Esophagus muscularis mucosa (tissue), 4 donors: ENCODE measurements around the gene CCDC87.
"Not testable (repeated sequence)": the region's sequence is repeated elsewhere in the genome, so short reads cannot be mapped to it uniquely, and the experiment has no call there.

Experiments
- EP300 ChIP-seq: sonication (generic); formaldehyde crosslinking; IDR thresholded peaks from one replicate; pipeline ENCODE4 v1.6.1; 2017; ENCODE audit warnings: antibody characterized with exemption
- POLR2A ChIP-seq: fragments of 450-650 bp; IDR thresholded peaks from one replicate; pipeline ENCODE4 v1.6.1; 2017; ENCODE audit warnings: antibody characterized with exemption, moderate library complexity, mild to moderate bottlenecking, low read depth
- POLR2AphosphoS5 ChIP-seq, 2 donors: sonication (generic); formaldehyde crosslinking; IDR thresholded peaks; one replicate each; pipeline ENCODE4 v1.6.1; 2017; ENCODE audit warnings: antibody characterized with exemption in 2 of 2
- TF ChIP-seq, protein P1 (sequence below), 3 experiments: fragments of 200-600 bp in 2 of 3; fragments of 450-650 bp in 1 of 3; sonication (generic) in 2 of 3; IDR thresholded peaks; one replicate each; pipeline ENCODE4 v1.5.1; 2017 to 2019; ENCODE audit warnings: antibody characterized with exemption in 3 of 3, mild to moderate bottlenecking in 2 of 3, moderate library complexity in 1 of 3

DNA sequence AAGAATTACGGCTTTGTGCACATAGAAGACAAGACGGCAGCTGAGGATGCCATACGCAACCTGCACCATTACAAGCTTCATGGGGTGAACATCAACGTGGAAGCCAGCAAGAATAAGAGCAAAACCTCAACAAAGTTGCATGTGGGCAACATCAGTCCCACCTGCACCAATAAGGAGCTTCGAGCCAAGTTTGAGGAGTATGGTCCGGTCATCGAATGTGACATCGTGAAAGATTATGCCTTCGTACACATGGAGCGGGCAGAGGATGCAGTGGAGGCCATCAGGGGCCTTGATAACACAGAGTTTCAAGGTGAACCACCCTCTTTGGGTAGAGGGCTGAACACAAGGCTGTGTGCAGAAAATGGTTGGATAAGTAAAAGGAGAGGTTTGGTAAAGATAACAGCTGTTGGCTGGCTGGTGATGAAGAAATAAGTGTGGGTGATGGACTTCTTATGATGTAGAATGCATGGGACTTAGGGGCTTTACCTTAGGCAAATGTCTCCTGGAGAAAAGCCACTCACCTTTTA is 47.0 kb upstream of the CCDC87 start:
- not testable (repeated sequence) for TF ChIP-seq POLR2A; EP300; POLR2AphosphoS5 (IDR thresholded peaks at IDR 0.05)
- TF ChIP-seq, protein P1, sequence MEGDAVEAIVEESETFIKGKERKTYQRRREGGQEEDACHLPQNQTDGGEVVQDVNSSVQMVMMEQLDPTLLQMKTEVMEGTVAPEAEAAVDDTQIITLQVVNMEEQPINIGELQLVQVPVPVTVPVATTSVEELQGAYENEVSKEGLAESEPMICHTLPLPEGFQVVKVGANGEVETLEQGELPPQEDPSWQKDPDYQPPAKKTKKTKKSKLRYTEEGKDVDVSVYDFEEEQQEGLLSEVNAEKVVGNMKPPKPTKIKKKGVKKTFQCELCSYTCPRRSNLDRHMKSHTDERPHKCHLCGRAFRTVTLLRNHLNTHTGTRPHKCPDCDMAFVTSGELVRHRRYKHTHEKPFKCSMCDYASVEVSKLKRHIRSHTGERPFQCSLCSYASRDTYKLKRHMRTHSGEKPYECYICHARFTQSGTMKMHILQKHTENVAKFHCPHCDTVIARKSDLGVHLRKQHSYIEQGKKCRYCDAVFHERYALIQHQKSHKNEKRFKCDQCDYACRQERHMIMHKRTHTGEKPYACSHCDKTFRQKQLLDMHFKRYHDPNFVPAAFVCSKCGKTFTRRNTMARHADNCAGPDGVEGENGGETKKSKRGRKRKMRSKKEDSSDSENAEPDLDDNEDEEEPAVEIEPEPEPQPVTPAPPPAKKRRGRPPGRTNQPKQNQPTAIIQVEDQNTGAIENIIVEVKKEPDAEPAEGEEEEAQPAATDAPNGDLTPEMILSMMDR (IDR thresholded peaks at IDR 0.05) = not testable (repeated sequence)
